ENCODE results near the gene CA10.
A peak's percentile ranks its signal among the peaks of the same experiment; 100 is the strongest.

The CA10 gene

GRCh38 chr17:52048137-52048898 is 110.2 kb downstream of the CA10 start:
- no peak for DNase-seq (ENCODE audit: low read depth)

- DNase-seq (ENCODE audit: low read depth), result no peak
Observed at GRCh38 chr17:52047086-52047485, 111.4 kb downstream of the CA10 start.

GRCh38 chr17:52041123-52041617 is 117.3 kb downstream of the CA10 start:
- DNase-seq (ENCODE audit: low read depth), result no peak

DNA sequence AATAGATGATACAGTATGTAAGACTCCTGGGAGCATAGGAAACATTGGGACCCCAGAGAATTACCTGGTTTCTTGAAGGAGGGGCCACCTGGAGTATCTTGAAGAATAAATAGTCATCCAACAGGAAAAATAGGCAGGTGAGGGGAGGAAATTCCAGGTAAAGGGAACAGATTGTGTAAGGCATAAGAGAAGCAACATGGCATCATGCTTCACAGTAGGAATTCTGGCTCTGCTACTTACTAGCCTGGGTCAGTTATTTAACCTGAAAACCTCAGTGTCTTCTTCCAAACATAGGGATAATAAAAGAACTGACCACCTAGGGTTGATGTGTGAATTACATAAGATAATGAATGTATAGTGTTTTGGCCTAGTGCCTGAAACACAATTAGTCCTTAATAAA is 122.1 kb downstream of the CA10 start:
- DNase-seq (ENCODE audit: low read depth), result no peak

- no peak for DNase-seq (ENCODE audit: low read depth)
Observed at GRCh38 chr17:52035336-52035915, 123.1 kb downstream of the CA10 start.

- no peak for DNase-seq (ENCODE audit: low read depth)
Observed at GRCh38 chr17:52032454-52032853, 126.1 kb downstream of the CA10 start.

- no peak for DNase-seq (ENCODE audit: low read depth)
Observed at GRCh38 chr17:52030052-52030451, 128.5 kb downstream of the CA10 start.

DNA sequence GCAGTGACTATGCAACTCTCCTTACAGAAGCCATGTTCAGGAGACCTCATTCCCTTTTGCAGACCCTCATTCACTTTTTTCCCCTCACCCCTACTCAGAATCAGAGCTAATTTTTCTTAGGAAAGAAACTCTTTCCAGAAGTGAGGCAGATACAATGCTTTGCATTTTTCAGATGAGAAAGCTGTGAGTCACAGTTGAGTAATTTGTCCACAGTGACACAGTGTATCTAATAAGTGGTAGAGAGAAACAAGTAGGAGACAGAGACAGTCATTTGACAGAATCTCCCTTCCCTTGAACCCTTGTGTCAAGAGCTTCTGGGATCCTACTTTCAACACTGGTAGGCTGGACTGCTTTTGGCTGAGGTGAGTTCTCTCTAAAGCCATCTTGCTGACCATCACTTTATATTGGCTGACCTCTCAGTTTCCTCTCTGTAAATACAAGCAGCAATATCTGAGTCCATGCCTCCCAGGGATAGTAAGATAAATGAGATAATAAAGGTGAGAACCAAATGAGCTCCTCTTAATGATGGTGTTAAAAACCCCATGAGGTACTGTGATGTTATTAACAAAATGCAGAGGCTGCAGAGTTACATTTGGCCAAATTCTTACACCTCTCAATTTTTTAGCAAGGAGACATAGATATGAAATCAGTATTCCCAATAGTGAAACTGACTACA is 130.8 kb downstream of the CA10 start:
- DNase-seq (ENCODE audit: low read depth), result peak; percentile 44

DNA sequence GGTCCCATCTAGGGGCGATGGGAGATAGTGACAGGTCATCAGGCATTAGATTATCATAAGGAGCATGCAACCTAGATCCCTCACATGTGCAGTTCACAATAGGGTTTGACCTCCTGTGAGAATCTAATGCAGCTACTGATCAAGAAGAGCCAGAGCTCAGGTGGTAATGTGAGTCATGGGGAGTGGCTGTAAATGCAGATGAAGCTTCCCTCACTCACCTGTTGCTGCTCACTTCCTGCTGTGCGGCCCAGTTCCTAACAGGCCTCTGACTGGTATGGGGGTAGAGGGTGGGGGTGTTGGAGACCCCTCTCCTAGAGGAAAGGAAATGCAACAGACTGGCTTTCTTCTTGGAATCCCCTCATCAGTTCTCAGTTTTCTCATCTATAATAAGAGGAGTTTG is 131.4 kb downstream of the CA10 start:
- DNase-seq (ENCODE audit: low read depth), result no peak

DNA sequence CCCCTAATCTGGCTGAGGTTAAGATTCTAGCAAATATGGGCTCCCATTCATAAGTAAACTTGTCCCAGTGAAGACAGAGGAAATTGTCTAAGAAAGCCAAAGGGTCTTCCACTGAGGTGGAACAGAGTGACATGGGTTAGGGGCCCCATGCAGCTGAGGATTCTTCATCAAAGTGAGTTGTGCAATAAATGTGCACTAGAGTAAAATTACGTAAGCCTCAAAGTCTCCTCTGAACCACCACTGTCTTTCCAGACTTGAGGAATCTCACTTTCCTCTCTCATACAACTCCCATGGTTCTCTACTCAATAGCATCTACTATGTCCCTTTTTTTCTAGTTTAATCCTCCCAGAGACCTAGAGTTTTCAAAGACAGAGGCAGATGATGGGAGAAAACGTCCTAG is 132.4 kb downstream of the CA10 start:
- DNase-seq (ENCODE audit: low read depth), result no peak

- peak; percentile 13 for DNase-seq (ENCODE audit: low read depth)
Observed at GRCh38 chr17:52025236-52025635, 133.3 kb downstream of the CA10 start.

GRCh38 chr17:52024300-52024870 is 134.1 kb downstream of the CA10 start:
- DNase-seq (ENCODE audit: low read depth), result no peak

GRCh38 chr17:52011064-52011463 is 147.4 kb downstream of the CA10 start:
- DNase-seq (ENCODE audit: low read depth), result no peak

DNA sequence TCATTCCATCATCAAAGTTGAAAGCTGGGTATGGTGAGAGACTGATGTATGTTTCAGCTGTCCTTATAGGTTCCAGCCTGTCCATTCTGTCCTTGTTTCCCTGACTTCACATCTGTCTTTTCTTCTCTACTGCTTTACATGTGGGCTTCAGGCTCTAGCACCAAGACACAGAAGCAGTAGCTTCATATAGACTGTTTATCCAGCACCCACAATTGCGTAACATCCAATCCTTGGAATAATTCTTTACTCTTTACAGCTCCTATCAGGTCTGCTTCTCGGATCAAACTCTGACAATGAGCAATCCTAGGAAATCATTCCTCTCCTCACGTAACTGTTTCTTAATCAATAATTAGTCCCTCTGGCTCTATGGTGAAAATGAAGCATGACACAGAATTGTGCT is 158.9 kb downstream of the CA10 start:
- DNase-seq (ENCODE audit: low read depth), result no peak

DNA sequence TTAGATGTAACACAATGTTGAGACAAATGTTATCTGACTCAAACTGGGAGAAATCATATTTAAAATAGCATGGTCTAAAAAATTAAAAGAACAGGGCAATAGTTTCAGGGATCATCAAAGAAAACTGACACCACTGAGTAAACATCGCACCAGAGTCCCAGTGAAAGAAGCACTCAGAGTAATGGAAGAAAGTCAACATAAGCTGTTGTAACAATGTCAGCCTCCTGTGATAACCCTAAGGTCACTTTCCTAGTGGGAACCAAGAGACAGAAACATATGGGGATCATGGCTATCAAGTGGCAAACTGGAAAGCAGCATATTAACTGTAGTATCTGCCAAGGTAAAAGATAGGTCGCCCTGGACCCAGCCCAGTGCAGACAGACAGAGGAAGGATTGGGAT is 160.8 kb downstream of the CA10 start:
- DNase-seq (ENCODE audit: low read depth), result no peak

DNA sequence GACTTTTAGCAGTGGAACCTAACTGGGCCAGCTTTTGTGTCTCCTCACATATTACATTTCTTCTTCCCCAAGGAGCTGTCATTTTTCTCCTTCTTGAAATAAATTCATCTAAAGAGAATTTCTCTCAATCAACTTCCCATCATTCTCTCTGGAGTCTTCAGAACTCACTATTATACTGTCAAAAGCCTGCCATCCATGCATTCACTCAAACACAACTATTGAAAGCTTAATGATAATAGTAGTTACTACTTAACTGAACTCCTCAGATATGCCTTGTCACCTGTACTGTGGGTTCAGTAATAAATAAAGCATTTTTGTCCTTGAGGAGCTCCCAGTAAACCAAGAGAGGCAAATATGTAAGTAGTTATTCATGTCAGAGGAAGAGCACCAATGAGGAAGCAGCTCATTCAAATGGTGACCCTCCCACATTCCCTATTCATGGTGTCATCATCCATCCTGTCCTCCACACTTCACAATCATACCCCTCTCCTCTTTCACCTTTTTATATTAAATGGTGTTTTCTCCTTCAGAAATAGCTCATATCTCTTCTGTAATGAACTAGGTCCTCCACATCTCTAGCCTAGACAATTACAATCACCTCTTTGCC is 162.6 kb downstream of the CA10 start:
- no peak for DNase-seq (ENCODE audit: low read depth)

GRCh38 chr17:51992864-51993416 is 165.6 kb downstream of the CA10 start:
- DNase-seq (ENCODE audit: low read depth), result no peak

DNA sequence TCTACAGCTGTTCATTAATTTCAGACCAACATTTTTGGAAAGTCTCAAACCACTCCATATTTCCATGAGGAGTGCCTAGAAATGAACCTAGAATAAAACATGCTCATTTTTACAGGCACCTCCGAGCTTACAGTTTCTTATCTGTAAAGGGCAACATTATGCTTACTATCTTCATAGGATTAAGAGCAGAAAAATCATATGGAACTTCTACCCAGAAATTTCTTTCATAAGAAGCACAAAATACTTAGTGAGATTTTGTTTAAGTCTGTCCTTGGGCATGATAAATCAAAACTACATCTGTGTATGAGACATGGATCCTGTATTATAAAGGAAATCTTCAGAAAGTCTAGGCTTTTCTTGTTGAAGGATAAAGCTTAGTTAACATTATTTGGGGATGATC is 187.4 kb downstream of the CA10 start:
- DNase-seq (ENCODE audit: low read depth), result no peak

- no peak for DNase-seq (ENCODE audit: low read depth)
Observed at GRCh38 chr17:51961689-51962088, 196.8 kb downstream of the CA10 start.

GRCh38 chr17:51957786-51958185 is 200.7 kb downstream of the CA10 start:
- DNase-seq (ENCODE audit: low read depth), result no peak

DNA sequence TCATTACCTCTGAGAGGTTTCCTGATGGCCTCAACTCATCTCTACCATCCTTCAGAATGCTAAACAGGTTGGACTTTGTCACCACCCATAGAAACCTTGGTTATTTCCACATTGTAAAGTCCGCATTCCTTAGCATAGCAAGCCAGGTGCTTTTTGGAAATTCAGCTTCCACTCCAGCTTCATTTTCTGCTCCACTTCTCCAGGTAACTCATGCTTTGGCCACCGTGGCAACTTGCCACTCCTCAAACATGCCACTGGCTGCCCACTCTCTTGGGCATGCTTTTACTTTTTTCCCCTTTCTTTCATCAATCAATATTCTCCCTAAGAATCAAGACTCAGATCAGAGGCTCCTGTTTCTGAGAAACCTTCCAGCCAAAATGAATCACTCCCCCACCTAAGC is 203.3 kb downstream of the CA10 start:
- DNase-seq (ENCODE audit: low read depth), result no peak

DNA sequence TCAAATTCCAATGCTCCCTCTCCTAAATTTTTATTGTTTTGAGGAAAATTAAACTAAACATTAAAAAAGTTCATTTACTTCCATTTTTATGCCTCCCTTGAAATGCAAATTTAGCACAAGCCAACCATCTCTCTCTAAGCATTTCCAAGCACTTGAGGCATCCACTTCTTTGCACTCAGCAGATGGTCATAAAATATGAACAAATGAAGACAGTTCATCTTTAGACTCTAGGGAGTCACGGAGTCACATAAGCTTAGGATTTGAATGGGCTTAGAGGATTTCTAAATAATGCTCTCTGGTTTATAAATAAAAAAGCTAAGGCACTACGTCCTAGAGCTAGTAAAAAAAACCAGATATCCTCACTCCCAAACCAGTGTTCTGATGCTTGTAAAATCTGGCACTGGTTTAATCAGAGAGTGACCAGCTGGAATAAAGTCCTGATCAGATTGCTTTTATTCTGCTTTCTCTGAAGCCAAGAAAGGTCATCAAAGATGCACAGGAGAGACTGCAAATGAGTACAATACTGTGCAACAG is 204.2 kb downstream of the CA10 start:
- DNase-seq (ENCODE audit: low read depth), result no peak

Measured in iris pigment epithelial cell (primary cell).